Activated naive CD4-positive, alpha-beta T cell treated with anti-CD3 and anti-CD28 coated beads for 36 hours (primary cell): ENCODE measurements around the gene NOP14. TPM values are rescaled to one million over a fixed set of nuclear protein-coding genes. Genes with fewer than 3 reads are reported as not detected.
"Not testable (repeated sequence)": the region's sequence is repeated elsewhere in the genome, so short reads cannot be mapped to it uniquely, and the experiment has no call there.

ENCODE experiments used
- CTCF ChIA-PET: fragments of 350-600 bp; sonication (Branson Sonifier 250); formaldehyde crosslinking; loops from one replicate; lab custom pipeline; 2021; ENCODE audit warnings: antibody characterized with exemption; lab: Charles Lee
- DNase-seq: peaks from one replicate; pipeline ENCODE4 v3.0.0-alpha.2; 2020
- H3K27ac Mint-ChIP-seq: one replicate; pipeline ENCODE4 v1.8.0; 2021; ENCODE audit warnings: mild to moderate bottlenecking, mixed read lengths
- H3K27me3 Mint-ChIP-seq: one replicate; pipeline ENCODE4 v1.8.0; 2021; ENCODE audit warnings: low read depth, mixed read lengths
- H3K36me3 Mint-ChIP-seq: one replicate; pipeline ENCODE4 v1.8.0; 2021; ENCODE audit warnings: low read depth, mixed read lengths
- H3K4me1 Mint-ChIP-seq: one replicate; pipeline ENCODE4 v1.8.0; 2021; ENCODE audit warnings: low read depth, mixed read lengths
- H3K4me3 Mint-ChIP-seq: one replicate; pipeline ENCODE4 v1.8.0; 2021; ENCODE audit warnings: mild to moderate bottlenecking, moderate library complexity, mixed read lengths
- H3K9me3 Mint-ChIP-seq: one replicate; pipeline ENCODE4 v1.8.0; 2021; ENCODE audit warnings: mixed read lengths
- intact Hi-C: fragments of 100-400 bp; cut with micrococcal nuclease; formaldehyde crosslinking; loops from one replicate; pipeline ENCODE4 v1.15.1; 2023
- total RNA-seq, 2 experiments: library from RNA; stranded (reverse); gene quantifications; one replicate each; pipeline ENCODE4 v1.2.3, GENCODE V29; 2021

The NOP14 gene
- 10 to 100 TPM; 48.3 to 55.1 TPM for total RNA-seq

- DNase-seq: peak; percentile 98
- peaks cover 11% of the 10 kb centered on the region for H3K36me3 Mint-ChIP-seq
- CTCF ChIA-PET: interaction anchor here (0.7 to 8.4 kb wide), 8 partner anchors 9 to 200 kb away, joined by 3 to 55 read pairs (median 8); no protein-coding TSS in a partner anchor
Measured at GRCh38 chr4:2963175-2963965, at the start of gene NOP14, which contains the start of gene GRK4. NOP14 (minus strand) TSS chr4:2963406; CDS start chr4:2963319, 87 bp downstream. GRK4 (plus strand) TSS chr4:2963571; CDS start chr4:2964071, 500 bp downstream.

GRCh38 chr4:3011456-3012220, 48.4 kb upstream of the NOP14 start:
- intact Hi-C loops: no loop called here
- Mint-ChIP-seq H3K4me3 (no peak overlapping the region), H3K27ac (no peak overlapping the region), H3K27me3 (peaks cover 2% of the 10 kb centered on the region), H3K36me3 (no peaks in the 10 kb centered on the region), H3K4me1 (peaks cover 17% of the 10 kb centered on the region), H3K9me3 (no peaks in the 10 kb centered on the region)
- CTCF ChIA-PET: no interaction called here
- no peak for DNase-seq

More at GRCh38 chr4:2963175-2963965, at the start of gene NOP14, which contains the start of gene GRK4:
- H3K4me1 Mint-ChIP-seq: peaks cover 29% of the 10 kb centered on the region
- H3K27me3 Mint-ChIP-seq: no peaks in the 10 kb centered on the region
- H3K4me3 Mint-ChIP-seq: peak within 1 kb of the TSS; percentile 80
- no peaks in the 10 kb centered on the region for H3K9me3 Mint-ChIP-seq
- intact Hi-C loops: loop anchor here (1.0 to 10.0 kb wide), 13 partner anchors 73 to 1241 kb away; partner anchors contain the start of genes CFAP99, FAM193A, HAUS3 and HTT
- peak within 1 kb of the TSS; percentile 85 for H3K27ac Mint-ChIP-seq

GRCh38 chr4:3010998-3011397, 47.8 kb upstream of the NOP14 start:
- peaks cover 2% of the 10 kb centered on the region for H3K27me3 Mint-ChIP-seq
- peaks cover 17% of the 10 kb centered on the region for H3K4me1 Mint-ChIP-seq
- H3K9me3 Mint-ChIP-seq: no peaks in the 10 kb centered on the region
- no peaks in the 10 kb centered on the region for H3K36me3 Mint-ChIP-seq
- CTCF ChIA-PET: no interaction called here
- intact Hi-C loops: no loop called here
- DNase-seq: no peak
- H3K27ac Mint-ChIP-seq: no peak overlapping the region
- H3K4me3 Mint-ChIP-seq: no peak overlapping the region

GRCh38 chr4:3010577-3010976, 47.4 kb upstream of the NOP14 start:
- DNase-seq: no peak

GRCh38 chr4:3009422-3009821, 46.2 kb upstream of the NOP14 start:
- Mint-ChIP-seq H3K4me1 (peaks cover 17% of the 10 kb centered on the region), H3K27me3 (peaks cover 2% of the 10 kb centered on the region), H3K4me3 (no peak overlapping the region), H3K9me3 (no peaks in the 10 kb centered on the region), H3K36me3 (no peaks in the 10 kb centered on the region), H3K27ac (no peak overlapping the region)
- intact Hi-C loops: loop anchor here (1.0 kb wide), 1 partner anchor 28 kb away; no protein-coding TSS in a partner anchor
- DNase-seq: peak; percentile 49
- CTCF ChIA-PET: interaction anchor here (1.0 kb wide), 2 partner anchors 31 to 33 kb away, joined by 3 to 5 read pairs; no protein-coding TSS in a partner anchor

More at GRCh38 chr4:3010577-3010976, 47.4 kb upstream of the NOP14 start:
- Mint-ChIP-seq H3K9me3 (no peaks in the 10 kb centered on the region), H3K4me3 (no peak overlapping the region), H3K4me1 (peaks cover 17% of the 10 kb centered on the region), H3K27me3 (peaks cover 2% of the 10 kb centered on the region), H3K36me3 (no peaks in the 10 kb centered on the region), H3K27ac (no peak overlapping the region)
- CTCF ChIA-PET: no interaction called here
- intact Hi-C loops: no loop called here

GRCh38 chr4:3007724-3008123, 44.5 kb upstream of the NOP14 start:
- peaks cover 2% of the 10 kb centered on the region for H3K27me3 Mint-ChIP-seq

GRCh38 chr4:2996415-2996814, 33.2 kb upstream of the NOP14 start:
- H3K27ac Mint-ChIP-seq: no peak overlapping the region
- no peaks in the 10 kb centered on the region for H3K36me3 Mint-ChIP-seq
- H3K4me3 Mint-ChIP-seq: no peak overlapping the region
- H3K27me3 Mint-ChIP-seq: no peaks in the 10 kb centered on the region
- H3K4me1 Mint-ChIP-seq: no peaks in the 10 kb centered on the region
- intact Hi-C loops: no loop called here
- CTCF ChIA-PET: interaction anchor here (0.5 to 0.9 kb wide), 4 partner anchors 9 to 243 kb away, joined by 3 to 6 read pairs (median 6); no protein-coding TSS in a partner anchor
- DNase-seq: no peak
- no peaks in the 10 kb centered on the region for H3K9me3 Mint-ChIP-seq

More at GRCh38 chr4:3007724-3008123, 44.5 kb upstream of the NOP14 start:
- peaks cover 7% of the 10 kb centered on the region for H3K4me1 Mint-ChIP-seq
- no peaks in the 10 kb centered on the region for H3K36me3 Mint-ChIP-seq
- intact Hi-C loops: no loop called here
- DNase-seq: no peak
- no peak overlapping the region for H3K27ac Mint-ChIP-seq
- CTCF ChIA-PET: interaction anchor here (0.6 to 1.1 kb wide), 3 partner anchors 25 to 30 kb away, joined by 3 to 5 read pairs (median 3); no protein-coding TSS in a partner anchor
- H3K9me3 Mint-ChIP-seq: no peaks in the 10 kb centered on the region
- no peak overlapping the region for H3K4me3 Mint-ChIP-seq

GRCh38 chr4:2995546-2996265, 32.5 kb upstream of the NOP14 start:
- DNase-seq: no peak
- Mint-ChIP-seq H3K27me3 (no peaks in the 10 kb centered on the region), H3K4me3 (no peak overlapping the region), H3K4me1 (no peaks in the 10 kb centered on the region), H3K27ac (no peak overlapping the region), H3K9me3 (no peaks in the 10 kb centered on the region), H3K36me3 (no peaks in the 10 kb centered on the region)
- CTCF ChIA-PET: interaction anchor here (0.6 to 0.9 kb wide), 2 partner anchors 18 to 243 kb away, joined by 5 to 6 read pairs; no protein-coding TSS in a partner anchor
- intact Hi-C loops: no loop called here

- CTCF ChIA-PET: interaction anchor here (3.6 kb wide), 1 partner anchor 17 kb away, joined by 18 read pairs; no protein-coding TSS in a partner anchor
- Mint-ChIP-seq H3K4me1 (no peaks in the 10 kb centered on the region), H3K4me3 (no peak overlapping the region), H3K27ac (no peak overlapping the region), H3K9me3 (no peaks in the 10 kb centered on the region), H3K27me3 (no peaks in the 10 kb centered on the region), H3K36me3 (no peaks in the 10 kb centered on the region)
- no peak for DNase-seq
- intact Hi-C loops: no loop called here
Measured at GRCh38 chr4:2994917-2995316, 31.7 kb upstream of the NOP14 start.

GRCh38 chr4:2991243-2991642, 28.0 kb upstream of the NOP14 start:
- CTCF ChIA-PET: interaction anchor here (3.6 kb wide), 1 partner anchor 13 kb away, joined by 18 read pairs; no protein-coding TSS in a partner anchor
- Mint-ChIP-seq H3K27me3 (peaks cover 4% of the 10 kb centered on the region), H3K36me3 (no peaks in the 10 kb centered on the region), H3K9me3 (no peaks in the 10 kb centered on the region), H3K4me3 (no peak overlapping the region), H3K4me1 (no peaks in the 10 kb centered on the region), H3K27ac (no peak overlapping the region)
- intact Hi-C loops: no loop called here
- no peak for DNase-seq

GRCh38 chr4:2983715-2984114, 20.5 kb upstream of the NOP14 start:
- intact Hi-C loops, H3K36me3 Mint-ChIP-seq, DNase-seq, H3K4me3 Mint-ChIP-seq, H3K9me3 Mint-ChIP-seq, H3K4me1 Mint-ChIP-seq, H3K27ac Mint-ChIP-seq: not testable (repeated sequence)
- CTCF ChIA-PET: interaction anchor here (0.7 kb wide), 1 partner anchor 53 kb away, joined by 3 read pairs; no protein-coding TSS in a partner anchor
- H3K27me3 Mint-ChIP-seq: peaks cover 13% of the 10 kb centered on the region
